Activated naive CD4-positive, alpha-beta T cell treated with anti-CD3 and anti-CD28 coated beads, Interleukin-2, amount 50 U/mL, for 72 hours (primary cell): ENCODE measurements around the gene SIPA1L2. TPM values are rescaled to one million over a fixed set of nuclear protein-coding genes. Genes with fewer than 3 reads are reported as not detected.

Experiments
- ATAC-seq, 2 donors: fragments of 150-1000 bp; cut with Tn5 transposase; 2 replicates each; pipeline ENCODE4 v1.10.0; 2021; ENCODE audit warnings: mild to moderate bottlenecking in 2 of 2, moderate library complexity in 2 of 2
- DNase-seq, 2 donors: peaks; one replicate each; pipeline ENCODE4 v3.0.0; 2021 to 2022; ENCODE audit warnings: low spot score in 2 of 2
- H3K27ac Mint-ChIP-seq, 2 donors: one replicate each; pipeline ENCODE4 v1.8.0; 2022; ENCODE audit warnings: mild to moderate bottlenecking in 2 of 2, mixed read lengths in 2 of 2
- H3K36me3 Mint-ChIP-seq, 2 donors: one replicate each; pipeline ENCODE4 v1.8.0; 2022; ENCODE audit warnings: mixed read lengths in 2 of 2
- H3K9me3 Mint-ChIP-seq, 2 donors: one replicate each; pipeline ENCODE4 v1.8.0; 2022; ENCODE audit warnings: mixed read lengths in 2 of 2
- total RNA-seq, 2 donors: library from RNA; stranded (reverse); gene quantifications; one replicate each; pipeline ENCODE4 v1.2.3, GENCODE V29; 2022

Gene SIPA1L2, protein sequence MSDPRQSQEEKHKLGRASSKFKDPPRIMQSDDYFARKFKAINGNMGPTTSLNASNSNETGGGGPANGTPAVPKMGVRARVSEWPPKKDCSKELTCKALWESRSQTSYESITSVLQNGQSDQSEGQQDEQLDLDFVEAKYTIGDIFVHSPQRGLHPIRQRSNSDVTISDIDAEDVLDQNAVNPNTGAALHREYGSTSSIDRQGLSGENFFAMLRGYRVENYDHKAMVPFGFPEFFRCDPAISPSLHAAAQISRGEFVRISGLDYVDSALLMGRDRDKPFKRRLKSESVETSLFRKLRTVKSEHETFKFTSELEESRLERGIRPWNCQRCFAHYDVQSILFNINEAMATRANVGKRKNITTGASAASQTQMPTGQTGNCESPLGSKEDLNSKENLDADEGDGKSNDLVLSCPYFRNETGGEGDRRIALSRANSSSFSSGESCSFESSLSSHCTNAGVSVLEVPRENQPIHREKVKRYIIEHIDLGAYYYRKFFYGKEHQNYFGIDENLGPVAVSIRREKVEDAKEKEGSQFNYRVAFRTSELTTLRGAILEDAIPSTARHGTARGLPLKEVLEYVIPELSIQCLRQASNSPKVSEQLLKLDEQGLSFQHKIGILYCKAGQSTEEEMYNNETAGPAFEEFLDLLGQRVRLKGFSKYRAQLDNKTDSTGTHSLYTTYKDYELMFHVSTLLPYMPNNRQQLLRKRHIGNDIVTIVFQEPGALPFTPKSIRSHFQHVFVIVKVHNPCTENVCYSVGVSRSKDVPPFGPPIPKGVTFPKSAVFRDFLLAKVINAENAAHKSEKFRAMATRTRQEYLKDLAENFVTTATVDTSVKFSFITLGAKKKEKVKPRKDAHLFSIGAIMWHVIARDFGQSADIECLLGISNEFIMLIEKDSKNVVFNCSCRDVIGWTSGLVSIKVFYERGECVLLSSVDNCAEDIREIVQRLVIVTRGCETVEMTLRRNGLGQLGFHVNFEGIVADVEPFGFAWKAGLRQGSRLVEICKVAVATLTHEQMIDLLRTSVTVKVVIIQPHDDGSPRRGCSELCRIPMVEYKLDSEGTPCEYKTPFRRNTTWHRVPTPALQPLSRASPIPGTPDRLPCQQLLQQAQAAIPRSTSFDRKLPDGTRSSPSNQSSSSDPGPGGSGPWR (N-terminal part only)
- 10 to 100 TPM in 1 of 2 donors, 1 to 10 TPM in 1; 4.4 to 10.8 TPM for total RNA-seq

DNA sequence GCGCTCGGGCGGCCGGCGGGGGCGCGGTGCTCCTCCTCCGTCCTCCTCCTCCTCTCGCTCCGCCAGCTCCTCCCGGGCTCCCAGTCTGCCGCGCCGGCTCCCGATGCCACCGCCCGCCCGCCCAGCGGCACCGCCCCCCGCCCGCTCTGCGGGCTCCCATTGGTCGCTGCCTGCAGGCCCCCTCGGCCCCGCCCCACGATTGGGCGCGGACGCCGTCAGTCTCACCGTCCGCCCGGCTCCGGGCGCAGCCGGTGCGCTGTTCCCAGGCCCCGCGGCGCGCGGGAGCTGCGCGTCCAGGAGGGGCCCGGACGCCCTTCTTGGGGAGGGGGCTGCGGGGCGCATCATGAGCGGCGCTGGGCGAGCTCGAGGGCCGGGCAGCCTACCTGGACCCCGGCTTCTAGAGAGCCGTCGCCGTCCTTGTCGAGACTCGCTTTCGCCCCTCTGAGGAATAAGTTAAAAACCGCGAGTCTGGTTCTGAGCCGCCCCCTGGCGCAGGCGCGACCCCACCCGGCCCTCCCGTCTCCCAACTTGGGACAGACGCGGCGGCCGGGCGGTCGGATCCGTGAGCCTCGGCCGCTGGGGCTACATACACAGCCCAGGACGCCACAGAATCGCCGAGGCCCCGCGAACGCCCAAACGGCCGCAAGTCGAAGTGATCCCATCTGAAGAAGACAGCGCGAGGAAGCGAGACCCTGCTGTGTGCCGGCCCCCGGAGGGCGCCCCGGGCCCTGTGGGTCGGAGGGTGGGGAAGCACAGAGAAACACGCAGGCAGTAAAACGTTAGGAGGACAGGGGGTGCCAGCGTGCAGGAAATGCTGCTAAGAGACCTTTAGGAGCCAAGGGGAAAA is at the start of gene SIPA1L2:
TSS of gene SIPA1L2 (minus strand) at position 87 of the 847 bp plus-strand sequence. CDS start 114,794 bp downstream, outside the sequence.
- Mint-ChIP-seq H3K36me3 (no peaks in the 10 kb centered on the region), H3K9me3 (no peaks in the 10 kb centered on the region), H3K27ac (peak within 1 kb of the TSS; percentile 46 to 82)
- ATAC-seq (peak; percentile 95 to 96), DNase-seq (peak; percentile 91 to 95)

DNA sequence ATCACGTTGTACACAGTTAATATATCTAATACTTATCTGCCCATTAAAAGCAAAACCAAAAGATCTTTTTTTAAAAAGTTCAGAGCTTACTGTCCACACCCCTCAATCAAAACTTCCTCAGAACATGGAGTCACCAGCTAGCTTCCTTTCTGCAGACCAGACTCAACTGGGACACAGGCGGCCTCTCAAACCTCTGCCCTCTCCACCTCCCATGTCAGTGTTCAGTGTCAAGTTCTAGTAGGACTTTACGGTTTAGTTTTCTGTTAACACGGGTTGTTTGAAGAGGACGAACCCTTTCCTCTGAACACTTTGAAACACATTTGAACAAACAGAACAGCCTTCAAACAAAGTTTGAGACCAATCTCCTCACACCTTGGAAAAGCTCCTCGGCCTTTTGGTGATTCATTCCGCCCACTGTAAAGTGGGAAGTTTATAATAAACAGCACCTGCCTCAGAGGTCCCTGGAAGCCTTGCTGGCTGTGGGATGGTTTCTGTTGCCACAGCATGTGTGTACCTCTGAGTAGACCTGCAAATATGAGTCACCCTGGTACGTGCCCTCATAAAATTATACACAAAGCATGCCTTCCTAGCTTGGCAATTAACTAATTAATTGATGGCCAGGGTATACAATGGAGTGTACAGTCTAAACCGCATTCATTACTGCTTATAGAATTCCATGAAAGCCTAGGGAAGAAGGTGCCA is 48.4 kb upstream of the SIPA1L2 start:
- Mint-ChIP-seq H3K9me3 (no peaks in the 10 kb centered on the region), H3K27ac (no peak overlapping the region), H3K36me3 (no peaks in the 10 kb centered on the region)
- DNase-seq: no peak
- ATAC-seq: peak in 1 of 2 donors; percentile 51

DNA sequence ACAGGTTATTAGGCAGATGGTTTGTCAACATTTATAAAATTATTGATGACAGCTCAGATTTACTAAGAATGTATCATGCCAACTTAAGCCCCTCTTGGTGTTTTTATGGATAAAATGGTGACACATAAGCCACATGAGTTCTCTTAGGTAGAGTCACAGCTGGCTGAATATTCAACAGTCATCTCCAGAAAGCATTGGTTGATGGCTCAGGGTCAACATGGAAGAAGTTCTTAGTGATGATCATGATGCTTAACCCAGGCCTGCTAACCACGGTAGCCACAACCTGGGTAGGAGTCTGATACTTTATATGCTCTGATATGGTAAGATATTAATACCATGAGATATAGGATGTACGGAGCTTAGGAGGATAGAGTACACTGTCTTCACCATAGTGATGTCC is 46.4 kb upstream of the SIPA1L2 start:
- H3K9me3 Mint-ChIP-seq: no peaks in the 10 kb centered on the region
- DNase-seq (no peak), ATAC-seq (peak; percentile 18 to 49)
- H3K27ac Mint-ChIP-seq: no peak overlapping the region
- H3K36me3 Mint-ChIP-seq: no peaks in the 10 kb centered on the region

DNA sequence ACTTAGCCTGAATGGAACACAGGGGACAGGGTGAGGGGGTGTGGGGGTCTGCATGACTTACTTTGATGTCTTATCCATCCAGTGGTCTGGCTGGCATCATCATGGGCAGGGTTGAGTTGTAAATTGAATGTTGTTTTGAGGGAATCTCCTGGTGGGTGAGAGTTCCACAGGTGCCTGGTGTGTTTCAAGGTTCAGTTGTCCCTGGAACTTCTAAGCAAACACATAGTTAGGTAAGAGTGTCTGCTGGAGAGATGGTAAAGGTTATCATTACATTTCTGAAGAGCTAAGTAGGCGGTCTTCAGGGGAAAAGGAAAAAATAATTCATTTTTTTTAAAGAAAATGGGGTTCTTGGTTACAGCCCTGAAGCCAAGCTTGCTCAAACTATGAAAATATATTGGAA is 46.0 kb upstream of the SIPA1L2 start:
- no peaks in the 10 kb centered on the region for H3K9me3 Mint-ChIP-seq
- ATAC-seq (no peak), DNase-seq (no peak)
- H3K27ac Mint-ChIP-seq: no peak overlapping the region
- H3K36me3 Mint-ChIP-seq: no peaks in the 10 kb centered on the region

DNA sequence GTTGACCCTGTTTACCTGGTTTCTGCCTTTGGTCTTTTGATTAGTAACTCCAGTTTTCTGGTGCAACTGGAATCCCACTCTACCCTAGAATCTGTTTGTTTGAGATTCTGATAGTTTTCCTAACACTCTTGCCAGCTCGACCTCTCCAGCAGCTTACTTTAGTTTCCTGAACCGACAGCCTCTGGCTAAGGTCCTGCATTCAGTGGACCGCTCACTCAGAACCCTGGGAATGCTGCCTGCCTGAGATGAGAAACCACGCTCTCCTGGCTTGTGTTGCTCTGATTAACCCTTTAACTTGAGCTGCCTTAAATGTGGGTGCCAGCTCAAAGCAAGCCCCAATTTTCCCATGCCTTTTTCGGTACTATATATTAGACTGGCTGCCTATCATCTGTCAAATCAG is 45.3 kb upstream of the SIPA1L2 start:
- ATAC-seq (no peak), DNase-seq (no peak)
- Mint-ChIP-seq H3K27ac (no peak overlapping the region), H3K9me3 (no peaks in the 10 kb centered on the region), H3K36me3 (no peaks in the 10 kb centered on the region)

DNA sequence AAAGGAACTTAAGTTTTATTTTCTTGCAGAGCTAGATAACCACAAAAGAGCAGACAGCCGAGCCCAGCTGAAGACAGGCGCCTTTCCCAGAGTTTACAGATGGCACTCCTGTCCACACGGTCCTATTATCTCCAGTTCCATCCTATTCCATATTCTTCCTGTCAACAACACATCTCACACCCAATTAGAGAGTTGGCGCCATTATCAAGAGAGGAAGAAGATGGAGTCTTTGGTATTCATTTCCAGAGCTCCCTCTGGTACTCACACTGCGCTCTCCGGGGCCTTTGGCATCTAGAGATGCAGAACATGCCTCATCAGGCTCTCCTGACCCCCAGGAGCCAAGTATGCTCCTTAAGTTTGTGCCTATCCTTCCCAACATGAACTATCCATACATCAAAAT is 43.3 kb upstream of the SIPA1L2 start:
- H3K27ac Mint-ChIP-seq: no peak overlapping the region
- no peak for ATAC-seq
- no peak for DNase-seq
- no peaks in the 10 kb centered on the region for H3K36me3 Mint-ChIP-seq
- no peaks in the 10 kb centered on the region for H3K9me3 Mint-ChIP-seq

DNA sequence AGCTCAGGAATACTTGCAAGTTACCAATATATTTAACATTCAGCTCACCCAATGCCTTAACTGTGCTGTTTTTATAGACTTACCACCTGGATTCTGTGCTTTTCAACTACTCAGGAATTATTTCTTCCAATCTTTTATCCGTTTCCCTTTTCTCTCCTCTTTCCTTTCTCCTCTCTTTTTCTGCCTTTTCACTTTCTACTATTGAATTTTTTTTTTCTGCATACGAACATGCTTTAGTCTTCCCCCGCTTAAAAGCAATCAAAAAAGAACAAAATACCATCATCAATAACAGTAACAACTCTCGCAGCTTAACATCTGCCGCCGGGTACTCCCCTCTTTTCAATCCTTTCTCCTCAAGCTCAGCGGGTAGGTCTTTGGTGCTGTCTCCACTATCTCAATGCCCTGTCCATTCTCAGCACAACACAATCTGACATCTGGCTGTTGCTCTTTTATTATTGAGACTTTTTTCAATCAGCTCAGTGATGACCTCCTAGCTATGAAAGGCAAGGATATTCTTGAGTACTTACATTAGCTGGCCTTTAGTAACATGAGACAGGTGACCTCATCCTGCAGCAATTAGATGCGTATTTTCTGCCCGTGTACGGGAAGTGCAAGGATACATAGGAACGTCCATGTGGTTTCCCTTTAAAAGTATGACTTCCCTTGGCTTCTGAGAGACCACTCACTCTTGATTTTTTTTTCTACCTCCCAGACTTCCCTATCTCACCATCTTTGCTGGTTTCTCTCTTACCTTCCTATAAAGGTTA is 40.2 kb upstream of the SIPA1L2 start:
- DNase-seq (no peak), ATAC-seq (no peak)
- Mint-ChIP-seq H3K9me3 (no peaks in the 10 kb centered on the region), H3K36me3 (no peaks in the 10 kb centered on the region), H3K27ac (no peak overlapping the region)

DNA sequence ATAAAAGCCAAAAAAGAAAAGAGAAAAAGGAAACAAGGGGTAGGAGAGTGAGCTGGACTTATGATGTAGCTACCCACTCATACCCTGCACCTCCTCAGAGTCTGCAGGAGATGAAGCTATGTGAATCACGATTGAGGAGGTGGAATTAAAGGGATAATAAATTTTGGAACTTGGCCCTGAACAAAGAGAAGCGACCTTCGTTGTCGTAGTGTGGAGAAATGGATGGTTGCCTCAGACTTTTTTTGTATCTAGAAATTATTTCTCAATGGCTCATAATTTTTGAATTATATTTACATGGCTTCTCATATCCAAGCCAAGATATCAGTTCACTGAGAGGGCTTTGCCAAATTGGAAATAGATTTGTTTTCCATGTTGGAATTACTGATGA is 37.8 kb upstream of the SIPA1L2 start:
- H3K27ac Mint-ChIP-seq: peak overlapping the region in 1 of 2 donors; percentile 3
- ATAC-seq (no peak), DNase-seq (no peak)
- no peaks in the 10 kb centered on the region for H3K36me3 Mint-ChIP-seq
- H3K9me3 Mint-ChIP-seq: no peaks in the 10 kb centered on the region

DNA sequence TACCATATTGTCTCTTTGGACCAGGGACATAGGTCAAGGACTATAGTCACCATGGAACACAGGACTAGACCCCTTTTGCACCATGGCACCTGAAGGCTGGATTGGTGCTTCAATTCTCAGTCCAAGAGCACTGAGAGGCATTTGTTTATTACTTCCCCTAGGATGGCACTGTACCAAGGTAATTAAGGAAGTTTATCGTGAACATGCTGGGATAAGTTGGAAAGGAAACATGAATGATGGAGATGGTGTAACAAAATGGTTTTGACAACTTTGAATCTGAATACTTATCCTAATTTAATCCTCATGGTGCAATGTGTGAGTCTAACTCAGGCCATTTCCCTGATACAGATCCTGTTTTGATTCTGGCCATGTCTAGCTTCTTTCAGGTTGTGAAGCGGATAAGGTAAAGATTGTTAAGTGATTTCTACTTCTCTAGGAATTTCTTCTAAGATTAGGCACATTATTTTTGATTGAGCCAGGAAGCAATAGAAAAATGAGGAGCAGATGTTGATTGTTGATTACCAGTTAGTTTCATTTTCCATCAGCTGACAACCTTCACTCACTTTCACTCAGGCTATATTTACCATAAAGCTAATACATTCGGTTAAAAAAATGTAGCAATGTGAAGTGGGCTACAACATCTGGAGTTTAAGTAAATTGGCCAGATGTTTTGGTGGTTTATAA is 37.3 kb upstream of the SIPA1L2 start:
- H3K9me3 Mint-ChIP-seq: no peaks in the 10 kb centered on the region
- H3K36me3 Mint-ChIP-seq: no peaks in the 10 kb centered on the region
- ATAC-seq: no peak
- no peak for DNase-seq
- peak overlapping the region in 1 of 2 donors; percentile 3 for H3K27ac Mint-ChIP-seq

DNA sequence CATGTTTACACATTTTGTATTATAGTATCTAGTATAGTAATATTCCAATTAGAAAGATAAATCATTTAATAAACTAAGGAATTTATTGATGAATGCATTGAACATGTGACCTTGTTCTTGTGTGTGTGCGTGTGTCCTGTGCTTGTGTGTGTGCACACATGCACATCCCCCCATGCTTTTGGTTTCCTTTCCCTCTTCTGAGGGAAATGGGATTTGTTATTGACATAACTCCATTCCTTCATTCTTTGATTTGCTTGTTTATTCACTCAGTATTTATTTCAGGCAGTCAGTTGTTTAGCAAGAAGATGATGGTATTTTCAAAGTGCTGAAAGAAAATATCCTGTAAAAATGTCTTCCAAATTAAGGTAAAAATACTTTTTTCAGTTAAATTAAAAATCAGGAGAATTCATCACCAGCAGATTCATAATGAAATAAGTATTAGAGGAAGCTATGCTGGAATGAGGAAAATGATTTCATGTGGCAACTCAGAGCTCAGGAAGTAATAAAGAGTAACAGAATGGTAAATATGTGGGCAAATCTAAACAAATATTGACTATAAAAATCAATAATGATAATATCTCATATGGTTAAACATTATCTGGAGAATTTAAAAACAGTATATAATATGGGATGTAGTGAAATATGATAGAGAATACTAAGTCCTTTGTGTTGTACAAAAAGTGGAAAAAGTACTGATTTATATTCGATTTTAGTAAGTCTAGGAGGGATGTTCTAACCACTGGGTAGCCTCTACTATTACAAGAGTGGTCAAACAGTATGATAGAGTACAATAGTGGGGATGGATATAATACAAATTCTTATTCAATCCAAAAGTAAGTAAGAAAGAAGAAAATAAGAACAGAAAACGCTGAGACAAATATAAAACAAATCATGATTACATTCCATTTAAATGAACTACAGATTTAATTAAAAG is 35.2 kb upstream of the SIPA1L2 start:
- Mint-ChIP-seq H3K9me3 (no peaks in the 10 kb centered on the region), H3K27ac (no peak overlapping the region), H3K36me3 (no peaks in the 10 kb centered on the region)
- DNase-seq: no peak
- ATAC-seq: no peak

DNA sequence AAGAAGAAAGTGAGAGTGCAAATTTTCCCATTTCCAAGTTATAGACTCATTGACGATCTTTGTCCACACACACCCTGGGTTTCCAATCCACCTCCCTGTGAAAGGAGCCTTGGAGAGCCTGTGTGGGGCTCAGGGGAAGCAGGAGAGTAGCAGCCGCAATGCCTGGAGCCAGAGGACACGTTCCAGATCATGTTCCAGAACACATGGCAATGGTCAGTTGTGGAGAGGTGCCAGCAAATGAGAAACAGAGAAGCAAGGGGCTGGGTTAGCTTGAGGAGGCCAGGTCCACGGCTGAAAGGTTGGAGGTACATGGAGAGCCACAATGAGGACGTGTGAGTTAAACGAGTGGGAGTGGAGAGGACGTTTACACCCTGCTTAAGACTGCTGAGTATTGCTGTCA is 33.0 kb upstream of the SIPA1L2 start:
- ATAC-seq (no peak), DNase-seq (no peak)
- Mint-ChIP-seq H3K36me3 (no peaks in the 10 kb centered on the region), H3K9me3 (no peaks in the 10 kb centered on the region), H3K27ac (peak overlapping the region in 1 of 2 donors; percentile 39)

DNA sequence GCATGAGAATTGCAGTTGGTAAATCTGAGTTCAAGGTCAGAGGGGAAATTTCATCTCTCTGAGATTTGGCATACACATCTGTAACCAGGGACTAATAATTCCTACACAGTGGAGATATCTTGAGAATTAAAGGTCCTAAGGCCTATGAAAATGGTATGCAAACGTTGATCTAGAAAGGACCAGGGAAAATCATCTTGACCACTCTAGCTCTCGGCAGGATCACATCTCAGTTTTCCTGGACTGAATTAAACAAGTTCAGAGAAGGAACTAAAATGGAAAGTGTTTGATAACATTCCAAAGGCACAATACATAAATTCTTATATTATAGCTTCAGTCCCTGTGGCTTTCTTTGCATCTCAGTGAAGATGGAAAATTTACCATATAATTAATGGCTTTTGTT is 28.5 kb upstream of the SIPA1L2 start:
- H3K36me3 Mint-ChIP-seq: no peaks in the 10 kb centered on the region
- DNase-seq (no peak), ATAC-seq (no peak)
- no peaks in the 10 kb centered on the region for H3K9me3 Mint-ChIP-seq
- no peak overlapping the region for H3K27ac Mint-ChIP-seq

DNA sequence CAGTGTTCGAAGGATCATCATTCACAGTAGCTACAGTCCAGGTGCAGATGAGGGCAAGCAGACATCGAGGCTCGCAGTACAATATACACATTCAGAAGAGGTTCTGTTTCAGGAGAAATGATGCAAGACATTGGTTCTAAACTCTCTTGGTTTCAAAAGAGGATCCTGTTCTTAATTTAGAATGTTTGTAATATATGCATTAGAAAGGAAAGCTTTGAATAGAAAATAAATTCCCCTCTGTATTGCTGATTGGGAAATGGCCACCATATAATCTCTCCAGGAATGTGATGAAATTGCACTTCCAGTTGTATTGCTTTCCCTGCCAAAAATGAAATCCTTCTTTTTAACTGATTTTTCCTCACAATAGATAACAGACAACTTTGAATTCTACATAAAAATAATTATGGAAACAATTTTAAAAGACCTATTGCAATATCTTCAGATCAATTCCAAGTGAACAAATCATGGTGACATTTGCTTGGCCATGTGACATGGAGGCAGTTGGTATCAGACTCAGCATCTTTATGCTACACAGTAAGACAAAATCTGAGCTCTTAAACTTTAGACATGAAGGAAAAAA is 27.6 kb upstream of the SIPA1L2 start:
- DNase-seq (no peak), ATAC-seq (no peak)
- Mint-ChIP-seq H3K36me3 (no peaks in the 10 kb centered on the region), H3K27ac (no peak overlapping the region), H3K9me3 (no peaks in the 10 kb centered on the region)

DNA sequence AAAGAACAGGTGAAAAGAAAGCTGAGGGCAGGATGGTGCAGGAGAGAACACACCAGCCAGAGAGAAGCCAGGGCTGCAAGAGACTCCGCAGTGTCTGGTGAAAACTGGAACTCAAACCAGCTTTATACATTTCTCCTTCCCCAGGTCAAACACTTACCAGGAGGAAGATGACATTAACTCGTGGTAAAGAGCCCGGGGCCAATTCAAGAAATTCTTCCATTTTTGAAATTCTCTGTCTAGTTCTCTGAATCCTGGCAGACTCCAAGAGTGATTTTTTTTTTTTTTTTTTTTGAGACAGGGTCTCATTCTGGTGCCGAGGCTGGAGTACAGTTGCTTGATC is 25.8 kb upstream of the SIPA1L2 start:
- Mint-ChIP-seq H3K27ac (no peak overlapping the region), H3K9me3 (no peaks in the 10 kb centered on the region), H3K36me3 (no peaks in the 10 kb centered on the region)
- ATAC-seq: no peak
- DNase-seq: no peak
